ENCODE data around the gene BUD23. TPM values are rescaled to one million over a fixed set of nuclear protein-coding genes. Genes with fewer than 3 reads are reported as not detected.

BUD23 gene
- total RNA-seq, 4 donors from 2014 or later, result 12.4 to 54.6 (median 31.5) TPM

DNA sequence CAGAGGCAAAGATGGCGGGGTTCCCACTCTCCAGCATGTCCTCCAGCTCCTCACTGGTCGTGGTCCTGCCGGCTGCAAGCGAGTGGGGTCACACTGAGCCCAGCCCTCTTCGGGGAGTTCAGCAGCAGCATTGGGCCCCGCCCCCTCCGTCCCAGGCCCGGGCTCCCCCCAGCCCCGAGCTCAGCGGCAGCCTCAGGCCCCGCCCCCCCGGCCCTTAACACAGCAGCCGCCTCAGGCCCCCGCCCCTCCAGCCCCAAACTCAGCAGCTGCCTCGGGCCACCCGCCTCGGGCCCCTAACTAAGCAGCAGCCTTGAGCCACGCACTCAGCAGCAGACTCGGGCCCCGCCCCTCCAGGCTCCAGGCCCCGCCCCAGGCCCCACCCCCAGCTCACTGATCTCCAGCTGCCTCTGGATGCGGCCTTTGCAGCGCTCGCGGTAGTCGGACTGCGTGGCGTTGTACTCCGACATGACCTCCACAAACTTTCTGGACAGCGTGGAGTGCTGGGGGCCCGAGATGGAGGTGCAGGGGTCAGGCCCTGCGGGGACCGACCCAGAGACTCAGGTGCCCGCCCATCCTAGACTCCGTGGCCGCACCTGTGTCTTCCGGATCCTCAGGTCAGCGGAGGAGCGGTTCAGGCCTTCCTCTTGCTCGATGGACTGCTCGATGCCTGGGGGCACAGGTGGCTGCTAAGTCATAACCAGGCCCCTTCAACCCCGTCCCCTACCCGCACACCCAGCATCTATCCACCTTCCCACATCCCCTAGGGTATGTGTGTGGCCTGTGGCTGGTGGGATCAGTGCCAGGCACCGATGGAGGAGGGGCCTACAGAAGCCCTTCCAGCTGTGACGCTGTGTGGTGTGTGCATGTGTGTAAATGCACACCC lies 20.6 kb downstream of the BUD23 start:
- H3K36me3 ChIP-seq, result no peaks in the 10 kb centered on the region
- intact Hi-C loops (cut with DNase I; ENCODE audit: low total_unique reads), result no loop called here
- H3K4me1 ChIP-seq, result peaks cover 6 to 14% of the 10 kb centered on the region in 2 donors
- peak overlapping the region; percentile 72 to 76 for H3K27ac ChIP-seq
- no peaks in the 10 kb centered on the region for H3K9me3 ChIP-seq
- no peak for TF ChIP-seq POLR2A (IDR thresholded peaks at IDR 0.05)
- TF ChIP-seq, protein P1, sequence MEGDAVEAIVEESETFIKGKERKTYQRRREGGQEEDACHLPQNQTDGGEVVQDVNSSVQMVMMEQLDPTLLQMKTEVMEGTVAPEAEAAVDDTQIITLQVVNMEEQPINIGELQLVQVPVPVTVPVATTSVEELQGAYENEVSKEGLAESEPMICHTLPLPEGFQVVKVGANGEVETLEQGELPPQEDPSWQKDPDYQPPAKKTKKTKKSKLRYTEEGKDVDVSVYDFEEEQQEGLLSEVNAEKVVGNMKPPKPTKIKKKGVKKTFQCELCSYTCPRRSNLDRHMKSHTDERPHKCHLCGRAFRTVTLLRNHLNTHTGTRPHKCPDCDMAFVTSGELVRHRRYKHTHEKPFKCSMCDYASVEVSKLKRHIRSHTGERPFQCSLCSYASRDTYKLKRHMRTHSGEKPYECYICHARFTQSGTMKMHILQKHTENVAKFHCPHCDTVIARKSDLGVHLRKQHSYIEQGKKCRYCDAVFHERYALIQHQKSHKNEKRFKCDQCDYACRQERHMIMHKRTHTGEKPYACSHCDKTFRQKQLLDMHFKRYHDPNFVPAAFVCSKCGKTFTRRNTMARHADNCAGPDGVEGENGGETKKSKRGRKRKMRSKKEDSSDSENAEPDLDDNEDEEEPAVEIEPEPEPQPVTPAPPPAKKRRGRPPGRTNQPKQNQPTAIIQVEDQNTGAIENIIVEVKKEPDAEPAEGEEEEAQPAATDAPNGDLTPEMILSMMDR (IDR thresholded peaks at IDR 0.05), result no peak
- H3K27me3 ChIP-seq, result no peaks in the 10 kb centered on the region
- peak; percentile 63 to 74 for DNase-seq
- peak overlapping the region in 1 of 2 donors; percentile 29 for H3K4me3 ChIP-seq

DNA sequence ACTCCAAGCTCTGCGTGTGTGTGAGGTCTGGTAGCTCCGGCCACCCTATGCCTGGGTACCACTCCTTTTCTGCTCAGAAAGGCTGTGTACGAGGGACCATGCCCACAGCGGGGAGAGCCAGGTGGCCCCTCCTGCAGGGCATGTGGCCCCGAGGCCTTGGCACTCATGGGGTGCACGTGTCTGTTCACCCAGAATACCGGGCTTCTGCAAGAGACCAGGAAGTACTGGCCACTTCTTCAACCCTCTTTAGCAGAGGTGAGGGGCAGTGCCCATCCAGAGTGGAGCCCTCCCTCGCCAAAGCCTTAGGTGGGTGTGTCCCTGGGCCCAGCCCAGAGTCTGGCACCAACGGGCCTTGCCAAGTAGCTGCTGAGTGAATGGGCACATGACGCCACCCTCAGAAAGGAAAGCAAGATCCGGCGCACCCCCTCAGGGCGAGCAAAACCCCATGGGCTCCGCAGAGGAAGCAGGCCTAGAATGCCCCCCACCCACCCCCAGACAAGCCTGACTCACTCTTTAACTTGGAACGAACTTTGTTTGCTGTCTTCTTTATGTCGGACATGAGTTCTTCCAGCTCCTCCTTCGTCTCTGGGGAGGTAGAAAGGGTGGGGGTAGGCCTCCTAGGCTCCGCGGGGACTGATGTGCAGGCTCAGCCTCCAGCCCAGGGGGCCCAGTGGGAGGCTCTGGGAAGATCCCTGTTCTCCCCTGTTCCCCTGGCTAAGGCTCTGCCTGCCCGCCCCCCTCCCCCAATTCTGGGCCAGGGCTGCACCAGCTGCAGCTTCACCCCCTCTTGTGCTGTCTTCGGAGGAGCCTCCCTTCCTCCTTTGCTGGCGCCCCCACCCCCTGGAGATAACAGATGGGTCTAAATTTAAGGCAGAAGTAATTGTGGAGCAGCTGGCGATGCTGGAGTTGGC lies 21.5 kb downstream of the BUD23 start:
- H3K9me3 ChIP-seq, result no peaks in the 10 kb centered on the region
- intact Hi-C loops (cut with DNase I; ENCODE audit: low total_unique reads), result no loop called here
- TF ChIP-seq, protein P1 (IDR thresholded peaks at IDR 0.05), result no peak
- no peaks in the 10 kb centered on the region for H3K27me3 ChIP-seq
- no peaks in the 10 kb centered on the region for H3K36me3 ChIP-seq
- no peak overlapping the region for H3K4me3 ChIP-seq
- H3K27ac ChIP-seq, result peak overlapping the region; percentile 72 to 76
- DNase-seq, result peak; percentile 43 to 67
- H3K4me1 ChIP-seq, result peaks cover 6 to 14% of the 10 kb centered on the region in 2 donors

DNA sequence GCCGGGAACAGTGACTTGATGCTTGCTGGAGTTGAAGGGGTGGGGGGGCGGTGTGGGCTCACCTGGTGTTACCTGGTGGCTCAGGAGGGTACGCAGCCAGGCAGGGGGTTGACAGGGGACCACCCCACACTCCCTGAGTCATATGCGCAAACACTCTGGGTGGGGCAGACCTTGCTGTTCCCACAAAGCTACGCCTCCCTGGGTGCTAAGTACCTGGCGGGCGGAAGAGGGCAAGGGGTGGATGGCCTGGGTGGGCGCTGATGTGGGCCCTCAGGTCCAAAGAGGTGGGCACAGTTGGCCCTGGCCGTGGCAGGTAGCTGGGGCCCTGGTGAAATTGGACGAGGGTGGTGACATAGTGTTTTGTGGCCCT lies 22.1 kb downstream of the BUD23 start:
- intact Hi-C loops (cut with DNase I; ENCODE audit: low total_unique reads), result no loop called here
- Histone ChIP-seq H3K4me3 (no peak overlapping the region), H3K4me1 (peaks cover 6 to 14% of the 10 kb centered on the region in 2 donors), H3K9me3 (no peaks in the 10 kb centered on the region), H3K36me3 (no peaks in the 10 kb centered on the region), H3K27me3 (no peaks in the 10 kb centered on the region), H3K27ac (peak overlapping the region; percentile 72 to 76)
- no peak for DNase-seq
- TF ChIP-seq POLR2A (IDR thresholded peaks at IDR 0.05), result no peak
- TF ChIP-seq, protein P1 (IDR thresholded peaks at IDR 0.05), result no peak

DNA sequence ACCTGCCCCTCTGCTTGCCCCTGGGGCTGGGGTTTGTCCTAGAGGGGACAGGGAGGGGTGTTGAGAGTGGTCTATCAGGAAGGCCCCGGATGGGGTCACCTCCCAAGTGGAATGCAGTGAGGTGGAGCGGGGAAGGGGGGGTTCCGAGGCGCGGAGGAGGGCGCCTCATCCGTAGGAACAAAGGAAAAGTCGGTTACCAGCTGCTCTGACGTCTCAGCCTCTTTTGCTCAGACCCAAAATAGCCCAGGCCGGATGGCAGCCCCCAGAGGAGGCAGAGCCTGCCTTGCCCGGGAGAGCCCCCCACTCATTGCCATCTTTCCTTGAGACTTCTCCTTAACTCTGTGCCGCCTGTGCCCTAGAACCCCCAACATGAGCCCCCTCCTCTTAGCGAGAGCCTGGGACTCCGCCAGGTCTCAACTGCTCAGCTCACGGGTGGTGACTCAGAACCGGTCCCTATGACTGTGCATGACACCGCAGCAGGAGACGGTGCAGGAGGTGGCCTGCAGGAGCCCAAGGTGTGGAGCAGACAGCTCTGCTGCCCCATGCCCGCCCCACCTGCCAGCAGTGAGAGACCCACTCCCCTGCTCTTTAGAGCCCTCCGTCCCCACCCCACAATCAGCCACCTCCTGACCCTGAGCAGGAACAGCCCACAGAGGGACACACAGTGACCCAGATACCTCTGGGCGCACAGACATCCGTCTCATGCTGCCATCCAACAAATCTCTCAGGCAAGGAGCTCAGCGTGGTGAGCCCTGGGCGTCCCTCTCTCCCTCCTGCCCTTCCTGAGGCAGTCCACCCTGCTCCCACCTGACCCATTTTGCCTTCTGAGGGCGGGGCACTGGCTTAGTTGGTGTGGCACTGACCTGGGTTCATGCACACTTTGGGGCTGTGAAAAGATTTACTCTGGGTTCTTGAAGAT lies 23.0 kb downstream of the BUD23 start:
- Histone ChIP-seq H3K4me1 (peaks cover 6 to 14% of the 10 kb centered on the region in 2 donors), H3K9me3 (no peaks in the 10 kb centered on the region), H3K27me3 (no peaks in the 10 kb centered on the region), H3K27ac (peak overlapping the region; percentile 72 to 76), H3K4me3 (no peak overlapping the region), H3K36me3 (no peaks in the 10 kb centered on the region)
- DNase-seq, result no peak
- intact Hi-C loops (cut with DNase I; ENCODE audit: low total_unique reads), result no loop called here
- no peak for TF ChIP-seq POLR2A (IDR thresholded peaks at IDR 0.05)
- TF ChIP-seq, protein P1 (IDR thresholded peaks at IDR 0.05), result no peak
